ENCODE results near the gene FANK1.

DNA sequence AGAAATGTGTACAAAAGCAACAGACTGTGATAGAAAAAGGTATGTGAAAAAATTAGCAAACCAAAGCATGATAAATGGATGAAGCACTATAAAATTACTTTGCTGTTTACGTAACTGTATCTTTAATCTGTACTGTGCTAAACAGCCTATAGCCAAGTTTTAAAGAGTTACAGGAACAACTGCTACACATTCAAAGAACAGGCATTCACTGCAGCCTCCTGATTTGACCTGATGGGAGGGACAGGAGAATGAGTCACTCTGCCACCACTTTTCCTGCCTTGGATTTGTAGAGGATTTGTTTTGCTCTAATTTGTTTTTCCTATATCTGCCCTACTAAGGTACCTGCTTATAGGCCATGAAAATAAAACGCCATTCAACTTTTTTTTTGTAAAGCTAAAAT, 116.1 kb downstream of the FANK1 start:
- TF ChIP-seq, protein P1, sequence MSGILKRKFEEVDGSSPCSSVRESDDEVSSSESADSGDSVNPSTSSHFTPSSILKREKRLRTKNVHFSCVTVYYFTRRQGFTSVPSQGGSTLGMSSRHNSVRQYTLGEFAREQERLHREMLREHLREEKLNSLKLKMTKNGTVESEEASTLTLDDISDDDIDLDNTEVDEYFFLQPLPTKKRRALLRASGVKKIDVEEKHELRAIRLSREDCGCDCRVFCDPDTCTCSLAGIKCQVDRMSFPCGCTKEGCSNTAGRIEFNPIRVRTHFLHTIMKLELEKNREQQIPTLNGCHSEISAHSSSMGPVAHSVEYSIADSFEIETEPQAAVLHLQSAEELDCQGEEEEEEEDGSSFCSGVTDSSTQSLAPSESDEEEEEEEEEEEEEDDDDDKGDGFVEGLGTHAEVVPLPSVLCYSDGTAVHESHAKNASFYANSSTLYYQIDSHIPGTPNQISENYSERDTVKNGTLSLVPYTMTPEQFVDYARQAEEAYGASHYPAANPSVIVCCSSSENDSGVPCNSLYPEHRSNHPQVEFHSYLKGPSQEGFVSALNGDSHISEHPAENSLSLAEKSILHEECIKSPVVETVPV (CRISPR knock-in tag; IDR thresholded peaks at IDR 0.05): no peak
- TF ChIP-seq GLIS3 (CRISPR knock-in tag; IDR thresholded peaks at IDR 0.05) (no peak), TCF4 (CRISPR knock-in tag; IDR thresholded peaks at IDR 0.05; ENCODE audit: borderline replicate concordance) (no peak), RARB (CRISPR knock-in tag; IDR thresholded peaks at IDR 0.05) (no peak), BACH2 (CRISPR knock-in tag; IDR thresholded peaks at IDR 0.05; ENCODE audit: borderline replicate concordance) (no peak), ZFP30 (CRISPR knock-in tag; IDR thresholded peaks at IDR 0.05) (no peak), ZFP3 (CRISPR knock-in tag; IDR thresholded peaks at IDR 0.05) (no peak), ZNF565 (CRISPR knock-in tag; conservative IDR thresholded peaks at IDR 0.05; ENCODE audit: low read depth) (no peak), ESRRG (CRISPR knock-in tag; IDR thresholded peaks at IDR 0.05) (no peak), ISL1 (CRISPR knock-in tag; IDR thresholded peaks at IDR 0.05) (no peak), CSDC2 (CRISPR knock-in tag; IDR thresholded peaks at IDR 0.05) (no peak)
- TF ChIP-seq, protein P2, sequence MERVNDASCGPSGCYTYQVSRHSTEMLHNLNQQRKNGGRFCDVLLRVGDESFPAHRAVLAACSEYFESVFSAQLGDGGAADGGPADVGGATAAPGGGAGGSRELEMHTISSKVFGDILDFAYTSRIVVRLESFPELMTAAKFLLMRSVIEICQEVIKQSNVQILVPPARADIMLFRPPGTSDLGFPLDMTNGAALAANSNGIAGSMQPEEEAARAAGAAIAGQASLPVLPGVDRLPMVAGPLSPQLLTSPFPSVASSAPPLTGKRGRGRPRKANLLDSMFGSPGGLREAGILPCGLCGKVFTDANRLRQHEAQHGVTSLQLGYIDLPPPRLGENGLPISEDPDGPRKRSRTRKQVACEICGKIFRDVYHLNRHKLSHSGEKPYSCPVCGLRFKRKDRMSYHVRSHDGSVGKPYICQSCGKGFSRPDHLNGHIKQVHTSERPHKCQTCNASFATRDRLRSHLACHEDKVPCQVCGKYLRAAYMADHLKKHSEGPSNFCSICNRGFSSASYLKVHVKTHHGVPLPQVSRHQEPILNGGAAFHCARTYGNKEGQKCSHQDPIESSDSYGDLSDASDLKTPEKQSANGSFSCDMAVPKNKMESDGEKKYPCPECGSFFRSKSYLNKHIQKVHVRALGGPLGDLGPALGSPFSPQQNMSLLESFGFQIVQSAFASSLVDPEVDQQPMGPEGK (CRISPR knock-in tag; IDR thresholded peaks at IDR 0.05; ENCODE audit: borderline replicate concordance): no peak
- TF ChIP-seq, protein P3, sequence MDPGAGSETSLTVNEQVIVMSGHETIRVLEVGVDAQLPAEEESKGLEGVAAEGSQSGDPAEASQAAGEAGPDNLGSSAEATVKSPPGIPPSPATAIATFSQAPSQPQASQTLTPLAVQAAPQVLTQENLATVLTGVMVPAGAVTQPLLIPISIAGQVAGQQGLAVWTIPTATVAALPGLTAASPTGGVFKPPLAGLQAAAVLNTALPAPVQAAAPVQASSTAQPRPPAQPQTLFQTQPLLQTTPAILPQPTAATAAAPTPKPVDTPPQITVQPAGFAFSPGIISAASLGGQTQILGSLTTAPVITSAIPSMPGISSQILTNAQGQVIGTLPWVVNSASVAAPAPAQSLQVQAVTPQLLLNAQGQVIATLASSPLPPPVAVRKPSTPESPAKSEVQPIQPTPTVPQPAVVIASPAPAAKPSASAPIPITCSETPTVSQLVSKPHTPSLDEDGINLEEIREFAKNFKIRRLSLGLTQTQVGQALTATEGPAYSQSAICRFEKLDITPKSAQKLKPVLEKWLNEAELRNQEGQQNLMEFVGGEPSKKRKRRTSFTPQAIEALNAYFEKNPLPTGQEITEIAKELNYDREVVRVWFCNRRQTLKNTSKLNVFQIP (CRISPR knock-in tag; IDR thresholded peaks at IDR 0.05; ENCODE audit: borderline replicate concordance, low read depth): no peak
- TF ChIP-seq, protein P4, sequence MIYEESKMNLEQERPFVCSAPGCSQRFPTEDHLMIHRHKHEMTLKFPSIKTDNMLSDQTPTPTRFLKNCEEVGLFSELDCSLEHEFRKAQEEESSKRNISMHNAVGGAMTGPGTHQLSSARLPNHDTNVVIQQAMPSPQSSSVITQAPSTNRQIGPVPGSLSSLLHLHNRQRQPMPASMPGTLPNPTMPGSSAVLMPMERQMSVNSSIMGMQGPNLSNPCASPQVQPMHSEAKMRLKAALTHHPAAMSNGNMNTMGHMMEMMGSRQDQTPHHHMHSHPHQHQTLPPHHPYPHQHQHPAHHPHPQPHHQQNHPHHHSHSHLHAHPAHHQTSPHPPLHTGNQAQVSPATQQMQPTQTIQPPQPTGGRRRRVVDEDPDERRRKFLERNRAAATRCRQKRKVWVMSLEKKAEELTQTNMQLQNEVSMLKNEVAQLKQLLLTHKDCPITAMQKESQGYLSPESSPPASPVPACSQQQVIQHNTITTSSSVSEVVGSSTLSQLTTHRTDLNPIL (CRISPR knock-in tag; IDR thresholded peaks at IDR 0.05; ENCODE audit: low read depth): no peak

Data from SK-N-SH treated with all-trans-retinoic acid at 6 μM for 48 hours (cell line).